ENCODE data around the gene SOX10. TPM values are rescaled to one million over a fixed set of nuclear protein-coding genes. Genes with fewer than 3 reads are reported as not detected.

SOX10 gene
- total RNA-seq, 1 donor from 2014 or later: 3.2 TPM

DNA sequence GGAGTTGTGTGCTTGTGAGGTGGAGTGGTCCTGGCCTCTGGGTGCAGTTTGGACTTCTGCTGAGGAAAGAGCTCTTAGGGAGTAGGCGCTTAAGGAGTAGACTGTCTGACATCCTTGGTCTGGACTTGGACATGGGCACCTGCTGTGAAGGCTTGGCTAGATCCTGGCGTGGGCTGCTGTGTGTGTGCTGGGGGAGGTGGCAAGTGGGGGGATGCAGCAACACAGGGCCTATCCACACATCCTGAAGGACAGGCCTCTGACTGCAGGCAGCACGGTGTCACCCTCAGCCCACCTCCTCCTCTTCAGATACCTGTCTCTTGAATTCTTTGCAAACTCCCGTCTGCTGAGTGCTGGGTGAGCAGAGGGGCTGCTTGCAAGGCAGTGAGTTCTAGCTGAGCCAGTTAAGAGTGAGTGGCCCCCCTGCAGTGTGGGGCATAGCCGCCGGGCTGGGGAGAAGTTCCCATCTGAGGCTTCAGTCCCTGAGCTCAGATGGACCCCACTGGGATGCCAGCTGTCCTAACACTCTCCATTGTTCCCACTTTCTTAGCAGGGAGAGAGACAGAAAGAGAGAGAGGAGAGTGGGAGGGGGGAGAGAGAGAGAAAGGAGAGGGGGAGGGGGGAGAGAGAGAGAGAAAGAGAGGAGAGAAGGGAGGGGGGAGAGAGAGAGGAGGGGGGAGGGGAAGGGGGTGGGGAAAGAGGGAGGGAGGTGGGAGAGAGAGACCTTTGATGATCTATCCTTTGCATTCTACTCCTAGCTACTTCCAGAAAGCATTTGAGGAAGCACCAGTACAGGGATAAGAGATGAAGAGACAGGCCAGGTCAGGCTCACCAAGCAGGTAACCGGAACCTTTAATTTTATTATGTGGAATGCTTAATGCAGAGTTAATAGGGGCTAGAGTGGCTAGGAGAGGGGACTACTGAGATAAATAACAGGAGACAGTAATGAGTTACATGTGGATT, 12.6 kb downstream of the SOX10 start:
- H3K27ac ChIP-seq: no peak overlapping the region
- H3K9me3 ChIP-seq: no peaks in the 10 kb centered on the region
- H3K36me3 ChIP-seq: peaks cover 0 to 20% of the 10 kb centered on the region in 2 donors
- no peaks in the 10 kb centered on the region for H3K4me1 ChIP-seq
- TF ChIP-seq POLR2A (IDR thresholded peaks at IDR 0.05) (no peak), POLR2AphosphoS5 (IDR thresholded peaks at IDR 0.05; ENCODE audit: insufficient read depth in 1 of 2, low read depth in 1 of 2) (no peak)
- DNase-seq (ENCODE audit: extremely low spot score in 2 of 2): no peak
- H3K27me3 ChIP-seq: no peaks in the 10 kb centered on the region
- intact Hi-C loops (cut with DNase I): no loop called here
- no peak overlapping the region for H3K4me3 ChIP-seq

DNA sequence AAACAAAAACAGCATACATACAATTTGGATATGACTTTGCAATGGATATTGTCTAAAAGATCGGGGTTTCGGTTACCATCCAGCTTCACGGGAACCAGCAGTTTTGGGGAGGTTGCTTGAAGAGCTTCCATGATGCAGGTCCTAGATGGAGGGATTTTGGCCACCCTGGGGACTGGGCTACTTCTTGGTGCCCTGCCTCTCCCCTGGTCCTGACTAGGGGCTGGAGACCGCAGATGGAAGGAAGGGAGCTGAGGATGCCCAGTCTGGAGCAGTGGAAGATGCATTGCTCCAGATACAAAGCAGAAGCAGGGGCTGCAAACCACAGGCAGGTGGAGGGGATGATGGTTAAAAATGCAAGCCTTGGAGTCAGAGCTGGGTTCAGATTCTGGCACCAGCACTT, 13.5 kb downstream of the SOX10 start:
- DNase-seq (ENCODE audit: extremely low spot score in 2 of 2): no peak
- Histone ChIP-seq H3K9me3 (no peaks in the 10 kb centered on the region), H3K36me3 (peaks cover 0 to 22% of the 10 kb centered on the region in 2 donors), H3K4me1 (no peaks in the 10 kb centered on the region), H3K27ac (no peak overlapping the region), H3K27me3 (no peaks in the 10 kb centered on the region), H3K4me3 (no peak overlapping the region)
- intact Hi-C loops (cut with DNase I): no loop called here
- TF ChIP-seq, protein P1, sequence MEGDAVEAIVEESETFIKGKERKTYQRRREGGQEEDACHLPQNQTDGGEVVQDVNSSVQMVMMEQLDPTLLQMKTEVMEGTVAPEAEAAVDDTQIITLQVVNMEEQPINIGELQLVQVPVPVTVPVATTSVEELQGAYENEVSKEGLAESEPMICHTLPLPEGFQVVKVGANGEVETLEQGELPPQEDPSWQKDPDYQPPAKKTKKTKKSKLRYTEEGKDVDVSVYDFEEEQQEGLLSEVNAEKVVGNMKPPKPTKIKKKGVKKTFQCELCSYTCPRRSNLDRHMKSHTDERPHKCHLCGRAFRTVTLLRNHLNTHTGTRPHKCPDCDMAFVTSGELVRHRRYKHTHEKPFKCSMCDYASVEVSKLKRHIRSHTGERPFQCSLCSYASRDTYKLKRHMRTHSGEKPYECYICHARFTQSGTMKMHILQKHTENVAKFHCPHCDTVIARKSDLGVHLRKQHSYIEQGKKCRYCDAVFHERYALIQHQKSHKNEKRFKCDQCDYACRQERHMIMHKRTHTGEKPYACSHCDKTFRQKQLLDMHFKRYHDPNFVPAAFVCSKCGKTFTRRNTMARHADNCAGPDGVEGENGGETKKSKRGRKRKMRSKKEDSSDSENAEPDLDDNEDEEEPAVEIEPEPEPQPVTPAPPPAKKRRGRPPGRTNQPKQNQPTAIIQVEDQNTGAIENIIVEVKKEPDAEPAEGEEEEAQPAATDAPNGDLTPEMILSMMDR (IDR thresholded peaks at IDR 0.05): no peak
- TF ChIP-seq POLR2AphosphoS5 (IDR thresholded peaks at IDR 0.05; ENCODE audit: insufficient read depth in 1 of 2, low read depth in 1 of 2): no peak
- no peak for TF ChIP-seq POLR2A (IDR thresholded peaks at IDR 0.05)

DNA sequence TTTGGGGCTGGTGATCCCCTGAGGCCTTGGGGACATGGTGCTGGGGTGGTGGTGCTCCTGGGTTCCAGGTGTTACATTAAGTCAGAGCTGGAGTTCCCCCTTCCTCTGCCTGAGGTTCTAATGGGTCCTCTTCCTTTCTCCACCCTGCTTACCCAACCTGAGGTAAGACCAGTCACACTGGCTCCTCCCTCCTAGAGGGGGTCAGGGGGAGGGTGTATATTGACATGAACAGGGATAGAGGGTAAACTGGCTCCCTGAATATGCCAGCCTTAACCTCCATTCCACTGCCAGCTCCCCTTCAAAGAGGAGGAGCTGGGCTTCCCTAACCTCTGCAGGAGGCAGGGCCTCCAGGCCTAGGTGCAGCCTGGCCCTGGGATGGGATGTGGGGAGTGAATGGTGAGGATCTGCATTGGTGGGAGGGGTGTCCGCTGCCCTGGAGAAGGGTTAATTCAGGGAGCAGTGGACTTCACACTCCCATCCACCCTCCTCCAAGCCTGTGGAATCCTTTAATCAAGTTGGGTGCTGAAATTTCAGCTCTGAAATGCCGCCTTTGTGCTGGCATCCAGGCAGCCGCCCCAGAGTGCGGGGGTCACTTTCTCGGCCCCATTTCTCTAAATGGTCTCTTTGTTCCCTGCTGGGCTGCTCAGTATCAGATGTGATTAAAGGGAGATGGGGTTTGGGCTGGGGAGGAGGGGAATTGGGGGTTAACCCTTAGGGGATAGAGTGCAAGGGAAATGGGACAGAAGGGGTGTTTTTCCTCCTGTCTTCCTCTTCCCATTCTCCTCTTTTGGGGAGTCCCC, 15.7 kb downstream of the SOX10 start:
- Histone ChIP-seq H3K9me3 (no peaks in the 10 kb centered on the region), H3K4me3 (no peak overlapping the region), H3K27ac (no peak overlapping the region), H3K36me3 (peaks cover 0 to 22% of the 10 kb centered on the region in 2 donors), H3K27me3 (no peaks in the 10 kb centered on the region), H3K4me1 (no peaks in the 10 kb centered on the region)
- TF ChIP-seq POLR2AphosphoS5 (IDR thresholded peaks at IDR 0.05; ENCODE audit: insufficient read depth in 1 of 2, low read depth in 1 of 2): no peak
- TF ChIP-seq, protein P1 (IDR thresholded peaks at IDR 0.05): no peak
- no peak for TF ChIP-seq POLR2A (IDR thresholded peaks at IDR 0.05)
- no peak for DNase-seq (ENCODE audit: extremely low spot score in 2 of 2)
- intact Hi-C loops (cut with DNase I): loop anchor here (5.0 kb wide), 1 partner anchor 81 kb away; no protein-coding TSS in a partner anchor

DNA sequence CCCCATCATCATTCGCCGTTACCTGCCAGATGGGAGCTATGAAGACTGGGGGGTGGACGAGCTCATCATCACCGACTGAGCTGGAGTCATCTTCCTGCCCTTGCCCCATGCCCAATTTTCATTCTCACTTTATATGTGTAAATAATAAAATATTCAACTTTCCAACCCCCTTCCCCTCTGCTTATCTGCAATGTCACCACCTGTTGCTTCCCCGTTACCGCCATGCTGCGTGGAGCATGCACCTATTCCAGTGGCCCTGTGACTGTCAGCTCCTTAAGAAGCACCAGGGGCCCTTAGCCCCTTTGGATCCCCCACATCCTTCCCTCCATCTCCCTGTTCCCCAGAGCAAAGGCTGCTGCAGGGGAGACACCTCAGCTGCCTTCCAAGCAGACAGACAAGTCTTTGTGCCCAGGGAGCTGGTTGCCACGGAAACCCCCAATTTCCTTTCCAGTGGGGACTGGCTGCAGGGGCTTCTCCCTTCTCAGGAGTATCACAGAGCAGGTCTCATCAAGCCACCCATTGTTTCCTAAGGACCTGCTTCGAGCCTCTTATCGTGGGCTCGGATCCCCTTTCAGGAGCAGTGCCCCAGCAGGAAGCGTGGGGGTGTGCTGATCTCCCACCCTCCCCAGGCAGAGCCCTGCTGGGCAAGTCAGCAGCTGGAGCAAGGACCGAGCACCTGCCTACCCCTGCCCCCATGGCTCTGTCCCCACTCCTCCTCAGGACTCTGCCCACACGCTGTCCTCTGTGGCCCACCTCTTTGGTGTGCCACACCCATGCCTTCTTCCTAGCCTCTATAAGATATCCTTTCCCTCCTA, 16.5 kb downstream of the SOX10 start:
- Histone ChIP-seq H3K27ac (no peak overlapping the region), H3K36me3 (peaks cover 0 to 26% of the 10 kb centered on the region in 2 donors), H3K27me3 (no peaks in the 10 kb centered on the region), H3K4me3 (no peak overlapping the region), H3K4me1 (no peaks in the 10 kb centered on the region), H3K9me3 (no peaks in the 10 kb centered on the region)
- intact Hi-C loops (cut with DNase I): loop anchor here (5.0 kb wide), 1 partner anchor 81 kb away; no protein-coding TSS in a partner anchor
- TF ChIP-seq POLR2AphosphoS5 (IDR thresholded peaks at IDR 0.05; ENCODE audit: insufficient read depth in 1 of 2, low read depth in 1 of 2) (no peak), POLR2A (IDR thresholded peaks at IDR 0.05) (no peak)
- TF ChIP-seq, protein P1 (IDR thresholded peaks at IDR 0.05): no peak
- DNase-seq (ENCODE audit: extremely low spot score in 2 of 2): no peak

DNA sequence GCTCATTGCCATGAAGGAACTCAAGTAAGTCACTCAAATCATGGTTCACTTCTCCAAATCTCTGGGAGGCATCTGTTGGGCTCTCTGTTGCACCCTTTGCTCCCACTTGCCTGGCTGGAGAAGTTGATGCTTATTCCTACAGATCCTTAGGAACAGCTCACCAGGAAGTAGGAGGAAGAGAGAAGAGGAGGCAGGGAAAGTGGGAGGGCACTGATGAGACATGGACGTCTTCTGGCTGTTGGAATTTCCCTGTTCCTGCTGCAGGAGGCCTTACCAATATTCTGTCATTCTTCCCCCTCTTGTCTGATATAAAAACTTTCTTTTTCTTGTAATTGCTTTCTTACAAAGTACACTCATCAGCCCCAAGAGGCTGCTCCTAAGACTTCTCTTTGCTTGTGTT, 17.2 kb downstream of the SOX10 start:
- H3K9me3 ChIP-seq: no peaks in the 10 kb centered on the region
- H3K4me1 ChIP-seq: no peaks in the 10 kb centered on the region
- H3K27me3 ChIP-seq: no peaks in the 10 kb centered on the region
- no peak for DNase-seq (ENCODE audit: extremely low spot score in 2 of 2)
- no peak for TF ChIP-seq POLR2AphosphoS5 (IDR thresholded peaks at IDR 0.05; ENCODE audit: insufficient read depth in 1 of 2, low read depth in 1 of 2)
- H3K36me3 ChIP-seq: peaks cover 0 to 31% of the 10 kb centered on the region in 2 donors
- no peak overlapping the region for H3K27ac ChIP-seq
- no peak overlapping the region for H3K4me3 ChIP-seq
- intact Hi-C loops (cut with DNase I): loop anchor here (5.0 kb wide), 1 partner anchor 80 kb away; no protein-coding TSS in a partner anchor
